NB4 (cell line): Measurements from ENCODE around the gene CALN1.

Experiments used
- POLR2A ChIP-seq: IDR thresholded peaks from 2 replicates; pipeline ENCODE4 v1.6.1; 2011; ENCODE audit warnings: mild to moderate bottlenecking; ENCODE audit not compliant: insufficient read length; ENCODE audit errors: extremely low read depth
- TF ChIP-seq, protein P1 (sequence below): IDR thresholded peaks from one replicate; pipeline ENCODE4 v1.5.1; 2012; ENCODE audit warnings: low read depth, low read length

DNA sequence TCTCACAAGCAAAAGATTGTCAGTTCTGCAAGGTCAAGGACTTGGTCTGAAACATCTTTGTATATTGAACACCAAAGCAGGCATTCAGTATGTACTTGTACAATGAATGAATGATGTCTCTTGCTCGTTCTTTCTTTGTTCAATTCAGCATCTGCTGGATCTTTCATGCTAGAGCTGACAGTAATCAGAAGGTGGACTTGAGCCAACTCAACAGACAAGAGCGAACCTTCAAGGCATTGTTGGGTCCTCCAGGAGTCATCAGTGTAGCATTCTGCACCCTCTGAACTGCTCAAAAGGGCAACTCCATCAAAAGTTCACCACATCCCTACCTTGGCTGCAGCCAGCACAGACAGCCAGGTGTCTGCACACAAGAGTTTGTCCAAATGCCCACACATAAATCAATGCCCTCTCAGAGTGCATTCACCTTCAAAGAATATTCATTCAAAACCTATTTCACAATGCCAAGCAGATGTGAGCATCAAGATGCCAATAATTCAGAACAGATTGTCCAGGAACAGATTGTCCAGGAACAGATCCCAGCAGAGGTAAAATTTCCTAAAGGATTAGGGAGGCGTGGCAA is 386.7 kb downstream of the CALN1 start:
- TF ChIP-seq, protein P1, sequence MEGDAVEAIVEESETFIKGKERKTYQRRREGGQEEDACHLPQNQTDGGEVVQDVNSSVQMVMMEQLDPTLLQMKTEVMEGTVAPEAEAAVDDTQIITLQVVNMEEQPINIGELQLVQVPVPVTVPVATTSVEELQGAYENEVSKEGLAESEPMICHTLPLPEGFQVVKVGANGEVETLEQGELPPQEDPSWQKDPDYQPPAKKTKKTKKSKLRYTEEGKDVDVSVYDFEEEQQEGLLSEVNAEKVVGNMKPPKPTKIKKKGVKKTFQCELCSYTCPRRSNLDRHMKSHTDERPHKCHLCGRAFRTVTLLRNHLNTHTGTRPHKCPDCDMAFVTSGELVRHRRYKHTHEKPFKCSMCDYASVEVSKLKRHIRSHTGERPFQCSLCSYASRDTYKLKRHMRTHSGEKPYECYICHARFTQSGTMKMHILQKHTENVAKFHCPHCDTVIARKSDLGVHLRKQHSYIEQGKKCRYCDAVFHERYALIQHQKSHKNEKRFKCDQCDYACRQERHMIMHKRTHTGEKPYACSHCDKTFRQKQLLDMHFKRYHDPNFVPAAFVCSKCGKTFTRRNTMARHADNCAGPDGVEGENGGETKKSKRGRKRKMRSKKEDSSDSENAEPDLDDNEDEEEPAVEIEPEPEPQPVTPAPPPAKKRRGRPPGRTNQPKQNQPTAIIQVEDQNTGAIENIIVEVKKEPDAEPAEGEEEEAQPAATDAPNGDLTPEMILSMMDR, result no peak
- no peak for TF ChIP-seq POLR2A
